Thoracic aorta (tissue), 2 donors: Measurements from ENCODE around the gene MAPRE3. TPM values are rescaled to one million over a fixed set of nuclear protein-coding genes. Genes with fewer than 3 reads are reported as not detected.

Experiments
- ATAC-seq: fragments of 150-250 bp; one replicate; pipeline ENCODE4 v1.8.0; 2017; ENCODE audit warnings: low read depth; ENCODE audit not compliant: insufficient number of reproducible peaks, low FRiP score
- DNase-seq: peaks from one replicate; pipeline ENCODE4 v3.0.0-alpha.2; 2020; ENCODE audit warnings: low spot score
- H3K27ac ChIP-seq, 2 donors: fragments of 200-600 bp; sonication (generic); 1 replicate in 1 of 2; 2 replicates in 1 of 2; pipeline ENCODE4 v1.5.1; 2016; ENCODE audit warnings: mild to moderate bottlenecking in 2 of 2, moderate library complexity in 2 of 2
- H3K27me3 ChIP-seq: fragments of 200-600 bp; sonication (generic); replicated peaks from 2 replicates; pipeline ENCODE4 v1.6.0; 2016; ENCODE audit warnings: mild to moderate bottlenecking; ENCODE audit not compliant: insufficient read depth
- H3K36me3 ChIP-seq: fragments of 200-600 bp; sonication (generic); one replicate; pipeline ENCODE4 v1.5.1; 2016
- H3K4me1 ChIP-seq, 2 donors: fragments of 200-600 bp; sonication (generic); 1 replicate in 1 of 2; 2 replicates in 1 of 2; pipeline versions ENCODE4 v1.5.1 to v1.6.0; 2016; ENCODE audit warnings: low read depth in 2 of 2, mild to moderate bottlenecking in 1 of 2; ENCODE audit not compliant: control insufficient read depth in 1 of 2
- H3K4me3 ChIP-seq: fragments of 200-600 bp; sonication (generic); 2 replicates; pipeline ENCODE4 v1.5.1; 2016; ENCODE audit warnings: mild to moderate bottlenecking
- H3K9me3 ChIP-seq: fragments of 200-600 bp; sonication (generic); 2 replicates; pipeline ENCODE4 v1.5.1; 2016
- CTCF ChIP-seq: fragments of 200-600 bp; sonication (generic); IDR thresholded peaks from one replicate; pipeline ENCODE4 v1.5.1; 2019; ENCODE audit warnings: antibody characterized with exemption
- total RNA-seq, 2 donors: library from RNA; depleted of rRNA; stranded (reverse); fragments of >200 nt; gene quantifications; one replicate each; pipeline versions ENCODE4 v1.1.0 to v1.2.3, GENCODE V29; 2016

Gene MAPRE3
- total RNA-seq, 2 donors from 2014 or later = 9.1 to 29.9 TPM

GRCh38 chr2:26942543-26943295, 27.7 kb upstream of the MAPRE3 start:
- no peaks in the 10 kb centered on the region for H3K4me1 ChIP-seq
- TF ChIP-seq CTCF = peak; percentile 71
- no peak for ATAC-seq
- H3K9me3 ChIP-seq = no peaks in the 10 kb centered on the region
- DNase-seq = no peak
- no peaks in the 10 kb centered on the region for H3K36me3 ChIP-seq
- no peak overlapping the region for H3K27ac ChIP-seq
- H3K27me3 ChIP-seq = no peaks in the 10 kb centered on the region
- no peak overlapping the region for H3K4me3 ChIP-seq

GRCh38 chr2:26945991-26946750, 24.3 kb upstream of the MAPRE3 start:
- DNase-seq = no peak
- ATAC-seq = no peak
- Histone ChIP-seq H3K4me1 (no peaks in the 10 kb centered on the region), H3K36me3 (no peaks in the 10 kb centered on the region), H3K4me3 (no peak overlapping the region), H3K27me3 (no peaks in the 10 kb centered on the region), H3K27ac (no peak overlapping the region), H3K9me3 (no peaks in the 10 kb centered on the region)
- TF ChIP-seq CTCF = no peak

- Histone ChIP-seq H3K4me1 (no peaks in the 10 kb centered on the region), H3K27me3 (no peaks in the 10 kb centered on the region), H3K27ac (no peak overlapping the region), H3K4me3 (no peak overlapping the region), H3K9me3 (no peaks in the 10 kb centered on the region), H3K36me3 (no peaks in the 10 kb centered on the region)
- DNase-seq (no peak), ATAC-seq (no peak)
- TF ChIP-seq CTCF = no peak
These were observed 23.3 kb upstream of the MAPRE3 start for GRCh38 chr2:26946841-26947784.

GRCh38 chr2:26948800-26949199, 21.6 kb upstream of the MAPRE3 start:
- DNase-seq (no peak), ATAC-seq (no peak)
- no peaks in the 10 kb centered on the region for H3K9me3 ChIP-seq
- no peak for TF ChIP-seq CTCF
- no peak overlapping the region for H3K27ac ChIP-seq
- no peaks in the 10 kb centered on the region for H3K36me3 ChIP-seq
- no peak overlapping the region for H3K4me3 ChIP-seq
- H3K27me3 ChIP-seq = no peaks in the 10 kb centered on the region
- no peaks in the 10 kb centered on the region for H3K4me1 ChIP-seq

- Histone ChIP-seq H3K4me3 (no peak overlapping the region), H3K36me3 (no peaks in the 10 kb centered on the region), H3K27ac (no peak overlapping the region), H3K27me3 (no peaks in the 10 kb centered on the region), H3K9me3 (no peaks in the 10 kb centered on the region), H3K4me1 (no peaks in the 10 kb centered on the region)
- ATAC-seq (no peak), DNase-seq (no peak)
- TF ChIP-seq CTCF = no peak
These were observed 20.2 kb upstream of the MAPRE3 start for GRCh38 chr2:26950246-26950645.
